Ovary (tissue), 3 donors: ENCODE measurements around the gene PTTG1IP2.

Experiments used
- CTCF ChIP-seq, 3 donors: fragments of 450-650 bp in 2 of 3; fragments of 200-600 bp in 1 of 3; IDR thresholded peaks; one replicate each; pipeline versions ENCODE4 v1.5.1 to v1.8.0; 2016 to 2022; ENCODE audit warnings: antibody characterized with exemption in 3 of 3, mild to moderate bottlenecking in 1 of 3
- EP300 ChIP-seq: sonication (generic); formaldehyde crosslinking; IDR thresholded peaks from one replicate; pipeline ENCODE4 v1.6.1; 2017; ENCODE audit warnings: antibody characterized with exemption
- donor health status: DM: no; HTN: no; CAD: no.

- no peak for TF ChIP-seq CTCF (IDR thresholded peaks at IDR 0.05)
- TF ChIP-seq EP300: no peak
Measured at GRCh38 chr7:90487808-90488207, 18.4 kb downstream of the PTTG1IP2 start.
